Smooth muscle cell (in vitro differentiated cells): Measurements from ENCODE around the gene MYDGF. TPM values are rescaled to one million over a fixed set of nuclear protein-coding genes. Genes with fewer than 3 reads are reported as not detected.
"Not testable (repeated sequence)": the region's sequence is repeated elsewhere in the genome, so short reads cannot be mapped to it uniquely, and the experiment has no call there.

ENCODE experiments used
- DNase-seq: peaks from one replicate; lab custom pipeline; 2025; ENCODE audit not compliant: unreplicated experiment; lab: John Stamatoyannopoulos, UW
- H2AFZ ChIP-seq: fragments of 200-600 bp; sonication (generic); 2 replicates; pipeline ENCODE4 v1.6.0; 2016; ENCODE audit warnings: antibody characterized with exemption, low read depth, mild to moderate bottlenecking
- H3F3A ChIP-seq: fragments of 200-600 bp; sonication (generic); 2 replicates; pipeline ENCODE4 v1.6.0; 2017; ENCODE audit warnings: antibody characterized with exemption, low read depth
- H3K27ac ChIP-seq: fragments of 200-600 bp; sonication (generic); 2 replicates; pipeline ENCODE4 v1.5.1; 2016; ENCODE audit warnings: low read depth, mild to moderate bottlenecking
- H3K27me3 ChIP-seq: fragments of 200-600 bp; sonication (generic); 2 replicates; pipeline ENCODE4 v1.6.1; 2016; ENCODE audit warnings: low read depth, mild to moderate bottlenecking
- H3K36me3 ChIP-seq: fragments of 200-600 bp; sonication (generic); 2 replicates; pipeline ENCODE4 v1.5.1; 2016; ENCODE audit warnings: low read depth
- H3K4me1 ChIP-seq: fragments of 200-600 bp; sonication (generic); 2 replicates; pipeline ENCODE4 v1.5.1; 2016; ENCODE audit warnings: low read depth
- H3K4me2 ChIP-seq: fragments of 200-600 bp; sonication (generic); 2 replicates; pipeline ENCODE4 v1.6.0; 2016; ENCODE audit warnings: mild to moderate bottlenecking
- H3K4me3 ChIP-seq: fragments of 200-600 bp; sonication (generic); 2 replicates; pipeline ENCODE4 v1.5.1; 2016; ENCODE audit warnings: mild to moderate bottlenecking
- H3K79me2 ChIP-seq: fragments of 200-600 bp; sonication (generic); 2 replicates; pipeline ENCODE4 v1.6.0; 2016; ENCODE audit warnings: low read depth, mild to moderate bottlenecking
- H3K9ac ChIP-seq: fragments of 200-600 bp; sonication (generic); 2 replicates; pipeline ENCODE4 v1.6.0; 2016; ENCODE audit warnings: low read depth
- H3K9me3 ChIP-seq: fragments of 200-600 bp; sonication (generic); replicated peaks from 2 replicates; pipeline ENCODE4 v1.5.1; 2016; ENCODE audit warnings: low read depth
- H4K20me1 ChIP-seq: fragments of 200-600 bp; sonication (generic); 2 replicates; pipeline ENCODE4 v1.6.0; 2016; ENCODE audit warnings: low read depth
- CTCF ChIP-seq: fragments of 200-600 bp; sonication (generic); IDR thresholded peaks from 2 replicates; pipeline ENCODE4 v1.5.1; 2017; ENCODE audit warnings: borderline replicate concordance, mild to moderate bottlenecking, antibody characterized with exemption; ENCODE audit not compliant: insufficient read depth, poor library complexity, severe bottlenecking
- WGBS: methylation state at CpG from one replicate; pipeline ENCODE4 v1.1.7; 2016; ENCODE audit warnings: low lambda C conversion rate; 5-methylcytosine and 5-hydroxymethylcytosine counted together
- polyA plus RNA-seq: library from polyadenylated mRNA; unstranded; fragments of >200 nt; fragmentation: Nextera tagmentation; extraction: Ambion mirVana; gene quantifications from 2 replicates; pipeline ENCODE4 v1.2.1, GENCODE V29; 2016
- total RNA-seq: library from RNA; depleted of rRNA; stranded (reverse); fragments of >200 nt; gene quantifications from 2 replicates; pipeline ENCODE4 v1.2.3, GENCODE V29; 2014

The MYDGF gene
- total and polyA plus RNA-seq, 2 experiments from 2014 or later = 188 to 680 TPM

- Histone ChIP-seq H2AFZ (no peak overlapping the region), H3F3A (no peaks in the 10 kb centered on the region), H3K79me2 (no peaks in the 10 kb centered on the region), H3K4me3 (no peak overlapping the region), H3K4me1 (no peaks in the 10 kb centered on the region), H3K4me2 (no peak overlapping the region), H3K9me3 (no peaks in the 10 kb centered on the region), H3K9ac (no peak overlapping the region), H3K36me3 (no peaks in the 10 kb centered on the region), H3K27me3 (no peaks in the 10 kb centered on the region), H4K20me1 (no peaks in the 10 kb centered on the region), H3K27ac (no peak overlapping the region)
- no peak for TF ChIP-seq CTCF
- 99% methylated on average over 10 of the region's 10 CpGs for whole genome bisulfite sequencing
- DNase-seq = no peak
Observed at GRCh38 chr19:4686700-4687099, 16.6 kb upstream of the MYDGF start.

GRCh38 chr19:4684312-4685095, 14.4 kb upstream of the MYDGF start:
- Histone ChIP-seq H2AFZ (no peak overlapping the region), H3K4me2 (no peak overlapping the region), H3K9ac (no peak overlapping the region), H3F3A (no peaks in the 10 kb centered on the region), H3K4me1 (no peaks in the 10 kb centered on the region), H3K27ac (no peak overlapping the region), H3K36me3 (no peaks in the 10 kb centered on the region), H4K20me1 (no peaks in the 10 kb centered on the region), H3K9me3 (no peaks in the 10 kb centered on the region), H3K79me2 (no peaks in the 10 kb centered on the region), H3K4me3 (no peak overlapping the region), H3K27me3 (no peaks in the 10 kb centered on the region)
- no peak for DNase-seq
- TF ChIP-seq CTCF = no peak
- 97% methylated on average over 28 of the region's 28 CpGs for WGBS

- H3K27me3 ChIP-seq = no peaks in the 10 kb centered on the region
- 95% methylated on average over 17 of the region's 45 CpGs for WGBS
- no peak overlapping the region for H3K4me3 ChIP-seq
- H2AFZ ChIP-seq = no peak overlapping the region
- no peak for TF ChIP-seq CTCF
- H3K9ac ChIP-seq = no peak overlapping the region
- H4K20me1 ChIP-seq = no peaks in the 10 kb centered on the region
- DNase-seq = no peak
- H3F3A ChIP-seq = no peaks in the 10 kb centered on the region
- H3K9me3 ChIP-seq = no peaks in the 10 kb centered on the region
- no peaks in the 10 kb centered on the region for H3K4me1 ChIP-seq
- H3K79me2 ChIP-seq = no peaks in the 10 kb centered on the region
- no peaks in the 10 kb centered on the region for H3K36me3 ChIP-seq
- H3K27ac ChIP-seq = no peak overlapping the region
- H3K4me2 ChIP-seq = no peak overlapping the region
Observed at GRCh38 chr19:4682417-4683200, 12.5 kb upstream of the MYDGF start.

GRCh38 chr19:4680021-4680420, 9.9 kb upstream of the MYDGF start:
- not testable (repeated sequence) for H3K79me2 ChIP-seq, H2AFZ ChIP-seq, H3K27ac ChIP-seq, H3K9ac ChIP-seq, H3K27me3 ChIP-seq, H3K9me3 ChIP-seq, H4K20me1 ChIP-seq, DNase-seq, H3K4me3 ChIP-seq, H3K4me2 ChIP-seq, H3K36me3 ChIP-seq, H3F3A ChIP-seq, H3K4me1 ChIP-seq
- 97% methylated on average over 6 of the region's 7 CpGs for WGBS
